Pancreas (tissue), 10 donors: Measurements from ENCODE around the gene KHSRP. TPM values are rescaled to one million over a fixed set of nuclear protein-coding genes. Genes with fewer than 3 reads are reported as not detected.

Experiments
- ATAC-seq, 4 donors: fragments of 200-7000 bp; cut with Tn5 transposase; one replicate each; pipeline versions ENCODE4 v1.8.0 to v1.9.1; 2020; ENCODE audit warnings: mild to moderate bottlenecking in 4 of 4, moderate library complexity in 4 of 4
- DNase-seq, 6 donors: peaks; one replicate each; pipeline ENCODE4 v3.0.0-alpha.2; 2020
- FAIRE-seq: peaks from 2 replicates; lab custom pipeline; 2012; peaks lifted over from hg19 to GRCh38; lab: Jason Lieb, UNC
- H3K27ac ChIP-seq, 4 donors: fragments of 200-600 bp; sonication (generic); 1 replicate in 3 of 4; 2 replicates in 1 of 4; pipeline versions ENCODE4 v1.5.0 to v1.8.0; 2020
- H3K27me3 ChIP-seq, 4 donors: fragments of 200-600 bp; one replicate each; pipeline ENCODE4 v1.8.0; 2021
- H3K36me3 ChIP-seq, 3 donors: fragments of 200-600 bp; sonication (generic) in 1 of 3; one replicate each; pipeline versions ENCODE4 v1.5.0 to v1.8.0; 2020 to 2021
- H3K4me1 ChIP-seq, 3 donors: fragments of 200-600 bp; one replicate each; pipeline ENCODE4 v1.8.0; 2021
- H3K4me3 ChIP-seq, 4 donors: fragments of 200-600 bp; sonication (generic) in 2 of 4; one replicate each; pipeline versions ENCODE4 v1.5.0 to v1.8.0; 2020 to 2021
- H3K9me3 ChIP-seq, 4 donors: fragments of 200-600 bp; one replicate each; pipeline ENCODE4 v1.8.0; 2021
- CTCF ChIP-seq, 4 donors: fragments of 200-600 bp; sonication (generic) in 3 of 4; IDR thresholded peaks; one replicate each; pipeline versions ENCODE4 v1.5.0 to v1.8.0; 2021; ENCODE audit warnings: antibody characterized with exemption in 4 of 4
- WGBS, 2 donors: extraction: QIAGEN DNeasy Blood & Tissue Kit; methylation state at CpG; one replicate each; pipeline ENCODE4 v1.1.7; 2013; 5-methylcytosine and 5-hydroxymethylcytosine counted together
- intact Hi-C, 3 donors: fragments of 100-400 bp; cut with DNase I; formaldehyde crosslinking; loops; one replicate each; pipeline versions ENCODE4 v1.11.1 to v1.14.2; 2022
- polyA plus RNA-seq, 2 donors: library from polyadenylated mRNA; stranded (reverse); fragments of 200-250 nt; gene quantifications; one replicate each; pipeline ENCODE4 v1.2.3, GENCODE V29; 2013
- total RNA-seq, 6 donors: library from RNA; stranded (reverse); fragmentation: NEBNext Ultra II Directional in 4 of 6; extraction: Animal tissue kit (Norgen Biotek cat#: 25700) in 4 of 6; gene quantifications; one replicate each; pipeline versions ENCODE4 v1.2.1 to v1.2.4, GENCODE V29; 2021 to 2023
- donor health status: healthy with polysubstance abuse.
- donor health status: DM: no; HTN: no; CAD: no; lungs with moderate emphysema.
- donor health status: DM: no; HTN: no; CAD: no.
- donor health status: control.
- donor health status: control.
- donor health status: Bipolar disorder and iron deficiency.
- donor health status: DM: yes; HTN: yes; CAD: no.
- donor health status: DM: no; HTN: no; CAD: no.
- donor health status: DM: no; HTN: no; CAD: no.
- donor health status: DM: yes; HTN: yes; CAD: no.

KHSRP gene
- total RNA-seq (100 to 1,000 TPM in 1 of 6 donors, 10 to 100 TPM in 5; 67.2 to 119 (median 93.1) TPM), polyA plus RNA-seq (10 to 100 TPM; 69.7 to 98.2 TPM)

GRCh38 chr19:6424195-6424938 lies at the start of gene KHSRP:
Gene KHSRP, minus strand, starts transcription at chr19:6424811. Its CDS starts 110 bp downstream, at chr19:6424701.
- peak in 4 of 6 donors; percentile 37 to 100 (median 66) for DNase-seq
- 0 to 1% methylated on average over 27 to 114 of the region's 114 CpGs for WGBS, 2 donors

GRCh38 chr19:6473647-6474046 lies 49.0 kb upstream of the KHSRP start:
- no peaks in the 10 kb centered on the region for H3K9me3 ChIP-seq
- FAIRE-seq, result no peak
- 28 to 30% methylated on average over 9 of the region's 9 CpGs for WGBS, 2 donors
- DNase-seq, result peak in 2 of 6 donors; percentile 40 to 47
- H3K4me1 ChIP-seq, result peaks cover 0 to 15% (median 10%) of the 10 kb centered on the region in 3 donors
- no peaks in the 10 kb centered on the region for H3K27me3 ChIP-seq
- intact Hi-C loops, result no loop called here
- peak in 2 of 4 donors; percentile 5 to 27 for ATAC-seq
- no peak for TF ChIP-seq CTCF (IDR thresholded peaks at IDR 0.05)
- no peak overlapping the region for H3K4me3 ChIP-seq
- no peaks in the 10 kb centered on the region for H3K36me3 ChIP-seq
- no peak overlapping the region for H3K27ac ChIP-seq

More at GRCh38 chr19:6424195-6424938, at the start of gene KHSRP:
- no peak for TF ChIP-seq CTCF (IDR thresholded peaks at IDR 0.05)
- H3K36me3 ChIP-seq, result peaks cover 0 to 15% (median 6%) of the 10 kb centered on the region in 3 donors
- no peaks in the 10 kb centered on the region for H3K27me3 ChIP-seq
- H3K9me3 ChIP-seq, result no peaks in the 10 kb centered on the region
- no peak for FAIRE-seq
- peak within 1 kb of the TSS; percentile 53 to 82 (median 74) for H3K27ac ChIP-seq
- H3K4me3 ChIP-seq, result peak within 1 kb of the TSS; percentile 57 to 87 (median 76)
- ATAC-seq, result no peak
- intact Hi-C loops, result no loop called here
- H3K4me1 ChIP-seq, result peaks cover 0 to 11% (median 0%) of the 10 kb centered on the region in 3 donors

- DNase-seq (peak in 3 of 6 donors; percentile 42 to 75 (median 56)), FAIRE-seq (no peak), ATAC-seq (peak in 3 of 4 donors; percentile 11 to 31 (median 26))
- H3K9me3 ChIP-seq, result no peaks in the 10 kb centered on the region
- H3K27ac ChIP-seq, result no peak overlapping the region
- no peak for TF ChIP-seq CTCF (IDR thresholded peaks at IDR 0.05)
- no peaks in the 10 kb centered on the region for H3K36me3 ChIP-seq
- peaks cover 0 to 15% (median 10%) of the 10 kb centered on the region in 3 donors for H3K4me1 ChIP-seq
- intact Hi-C loops, result no loop called here
- H3K4me3 ChIP-seq, result no peak overlapping the region
- no peaks in the 10 kb centered on the region for H3K27me3 ChIP-seq
- 24 to 33% methylated on average over 4 of the region's 4 CpGs for WGBS, 2 donors
Observed at GRCh38 chr19:6472713-6473112, 48.1 kb upstream of the KHSRP start.

- Histone ChIP-seq H3K4me3 (no peak overlapping the region), H3K9me3 (no peaks in the 10 kb centered on the region), H3K4me1 (peaks cover 0 to 15% (median 5%) of the 10 kb centered on the region in 3 donors), H3K36me3 (peaks cover 0 to 10% (median 0%) of the 10 kb centered on the region in 3 donors), H3K27ac (no peak overlapping the region), H3K27me3 (no peaks in the 10 kb centered on the region)
- WGBS, 2 donors, result 81 to 84% methylated on average over 14 of the region's 14 CpGs
- no peak for DNase-seq
- no peak for FAIRE-seq
- intact Hi-C loops, result no loop called here
- no peak for ATAC-seq
- TF ChIP-seq CTCF (IDR thresholded peaks at IDR 0.05), result no peak
Observed at GRCh38 chr19:6471076-6471475, 46.5 kb upstream of the KHSRP start.

- DNase-seq (no peak), ATAC-seq (no peak), FAIRE-seq (no peak)
- TF ChIP-seq CTCF (IDR thresholded peaks at IDR 0.05), result no peak
- Histone ChIP-seq H3K36me3 (peaks cover 0 to 11% (median 0%) of the 10 kb centered on the region in 3 donors), H3K4me1 (peaks cover 0 to 11% (median 5%) of the 10 kb centered on the region in 3 donors), H3K27ac (no peak overlapping the region), H3K9me3 (no peaks in the 10 kb centered on the region), H3K27me3 (no peaks in the 10 kb centered on the region), H3K4me3 (no peak overlapping the region)
- intact Hi-C loops, result no loop called here
- 70 to 75% methylated on average over 8 of the region's 8 CpGs for WGBS, 2 donors
Observed at GRCh38 chr19:6470173-6470572, 45.6 kb upstream of the KHSRP start.
